ENCODE results near the gene SPAG4. TPM values are rescaled to one million over a fixed set of nuclear protein-coding genes. Genes with fewer than 3 reads are reported as not detected.
A peak's percentile ranks its signal among the peaks of the same experiment; 100 is the strongest.

The SPAG4 gene
- total and polyA plus RNA-seq, 2 experiments from 2014 or later = 2.7 to 2.9 TPM

- peak overlapping the region; percentile 74; the same call in 1 of the 2 replicates for H3K27ac ChIP-seq (ENCODE audit: low read depth)
- Mint-ChIP-seq H3K36me3 (ENCODE audit: low read depth) (peaks cover 15% of the 10 kb centered on the region), H3K4me3 (no peak overlapping the region), H3K4me1 (peaks cover 18% of the 10 kb centered on the region), H3K27me3 (ENCODE audit: insufficient read depth, low read depth, poor library complexity) (peaks cover 7% of the 10 kb centered on the region), H3K27ac (no peak overlapping the region), H3K9me3 (no peaks in the 10 kb centered on the region)
- no peak overlapping the region for H3K4me3 ChIP-seq
- H3K27me3 ChIP-seq (ENCODE audit: insufficient read depth) = no peaks in the 10 kb centered on the region
- 0 out of 2 replicates have a peak, but pooled peaks cover 5% of the 10 kb centered on the region for H3K36me3 ChIP-seq (ENCODE audit: insufficient read depth)
- no peak overlapping the region for H2AFZ ChIP-seq
- TF ChIP-seq NANOG (IDR thresholded peaks at IDR 0.05; ENCODE audit: borderline replicate concordance) (no peak), POLR2AphosphoS5 (IDR thresholded peaks at IDR 0.05; ENCODE audit: low read depth) (no peak), EZH2 (IDR thresholded peaks at IDR 0.05; ENCODE audit: low read depth, unreplicated experiment) (no peak), ZNF114 (CRISPR knock-in tag; IDR thresholded peaks at IDR 0.05) (no peak), ZNF331 (CRISPR knock-in tag; IDR thresholded peaks at IDR 0.05; ENCODE audit: low read depth) (no peak), JUNB (IDR thresholded peaks at IDR 0.05; ENCODE audit: unreplicated experiment) (no peak), STAT1 (IDR thresholded peaks at IDR 0.05; ENCODE audit: unreplicated experiment) (no peak), REST (IDR thresholded peaks at IDR 0.05; ENCODE audit: unreplicated experiment) (no peak), EZH2phosphoT487 (IDR thresholded peaks at IDR 0.05; ENCODE audit: unreplicated experiment) (no peak), CREB1 (CRISPR knock-in tag; IDR thresholded peaks at IDR 0.05; ENCODE audit: low read depth) (no peak), ZNF462 (CRISPR knock-in tag; IDR thresholded peaks at IDR 0.05) (no peak)
- TF ChIP-seq, protein P1, sequence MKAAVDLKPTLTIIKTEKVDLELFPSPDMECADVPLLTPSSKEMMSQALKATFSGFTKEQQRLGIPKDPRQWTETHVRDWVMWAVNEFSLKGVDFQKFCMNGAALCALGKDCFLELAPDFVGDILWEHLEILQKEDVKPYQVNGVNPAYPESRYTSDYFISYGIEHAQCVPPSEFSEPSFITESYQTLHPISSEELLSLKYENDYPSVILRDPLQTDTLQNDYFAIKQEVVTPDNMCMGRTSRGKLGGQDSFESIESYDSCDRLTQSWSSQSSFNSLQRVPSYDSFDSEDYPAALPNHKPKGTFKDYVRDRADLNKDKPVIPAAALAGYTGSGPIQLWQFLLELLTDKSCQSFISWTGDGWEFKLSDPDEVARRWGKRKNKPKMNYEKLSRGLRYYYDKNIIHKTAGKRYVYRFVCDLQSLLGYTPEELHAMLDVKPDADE (IDR thresholded peaks at IDR 0.05) = no peak
- TF ChIP-seq, protein P2, sequence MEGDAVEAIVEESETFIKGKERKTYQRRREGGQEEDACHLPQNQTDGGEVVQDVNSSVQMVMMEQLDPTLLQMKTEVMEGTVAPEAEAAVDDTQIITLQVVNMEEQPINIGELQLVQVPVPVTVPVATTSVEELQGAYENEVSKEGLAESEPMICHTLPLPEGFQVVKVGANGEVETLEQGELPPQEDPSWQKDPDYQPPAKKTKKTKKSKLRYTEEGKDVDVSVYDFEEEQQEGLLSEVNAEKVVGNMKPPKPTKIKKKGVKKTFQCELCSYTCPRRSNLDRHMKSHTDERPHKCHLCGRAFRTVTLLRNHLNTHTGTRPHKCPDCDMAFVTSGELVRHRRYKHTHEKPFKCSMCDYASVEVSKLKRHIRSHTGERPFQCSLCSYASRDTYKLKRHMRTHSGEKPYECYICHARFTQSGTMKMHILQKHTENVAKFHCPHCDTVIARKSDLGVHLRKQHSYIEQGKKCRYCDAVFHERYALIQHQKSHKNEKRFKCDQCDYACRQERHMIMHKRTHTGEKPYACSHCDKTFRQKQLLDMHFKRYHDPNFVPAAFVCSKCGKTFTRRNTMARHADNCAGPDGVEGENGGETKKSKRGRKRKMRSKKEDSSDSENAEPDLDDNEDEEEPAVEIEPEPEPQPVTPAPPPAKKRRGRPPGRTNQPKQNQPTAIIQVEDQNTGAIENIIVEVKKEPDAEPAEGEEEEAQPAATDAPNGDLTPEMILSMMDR (conservative IDR thresholded peaks at IDR 0.05; ENCODE audit: low read depth in 2 of 2) = no peak
- no peaks in the 10 kb centered on the region for H3F3A ChIP-seq (replicated peaks; ENCODE audit: low read depth)
- H3K9me2 ChIP-seq (ENCODE audit: insufficient read depth) = no peaks in the 10 kb centered on the region
- ATAC-seq = peak; percentile 19; the same call in 1 of the 3 replicates
- H3K4me1 ChIP-seq (ENCODE audit: insufficient read depth) = peaks cover 18% of the 10 kb centered on the region; the same call in 1 of the 2 replicates
- peaks cover 36% of the 10 kb centered on the region for H4K20me1 ChIP-seq (replicated peaks; ENCODE audit: insufficient read depth)
- H3K4me2 ChIP-seq = no peak overlapping the region
- H3K79me2 ChIP-seq (replicated peaks; ENCODE audit: insufficient read depth) = peaks cover 67% of the 10 kb centered on the region
- DNase-seq (ENCODE audit: low spot score) = no peak
These were observed 20.0 kb downstream of the SPAG4 start for GRCh38 chr20:35635652-35636051.
